ENCODE measurements around the gene ACSM5. TPM values are rescaled to one million over a fixed set of nuclear protein-coding genes. Genes with fewer than 3 reads are reported as not detected.
"Not testable (repeated sequence)": the region's sequence is repeated elsewhere in the genome, so short reads cannot be mapped to it uniquely, and the experiment has no call there.

Gene ACSM5
- total RNA-seq, 1 experiment from 2014 or later = not detected

- not testable (repeated sequence) for DNase-seq; H3K36me3 ChIP-seq (replicated peaks; ENCODE audit: control insufficient read depth, insufficient read depth, low read length); H3K27me3 ChIP-seq (ENCODE audit: control insufficient read depth, insufficient read depth, low read length); H3K4me3 ChIP-seq (ENCODE audit: insufficient read depth, low read depth, low read length)
These were observed 9.8 kb downstream of the ACSM5 start for GRCh38 chr16:20419093-20419492.

GRCh38 chr16:20421748-20422147 is 12.4 kb downstream of the ACSM5 start:
- not testable (repeated sequence) for DNase-seq; H3K36me3 ChIP-seq (replicated peaks; ENCODE audit: control insufficient read depth, insufficient read depth, low read length); H3K4me3 ChIP-seq (ENCODE audit: insufficient read depth, low read depth, low read length); H3K27me3 ChIP-seq (ENCODE audit: control insufficient read depth, insufficient read depth, low read length)

GRCh38 chr16:20423772-20424128 is 14.4 kb downstream of the ACSM5 start:
- not testable (repeated sequence) for DNase-seq; H3K27me3 ChIP-seq (ENCODE audit: control insufficient read depth, insufficient read depth, low read length); H3K4me3 ChIP-seq (ENCODE audit: insufficient read depth, low read depth, low read length); H3K36me3 ChIP-seq (replicated peaks; ENCODE audit: control insufficient read depth, insufficient read depth, low read length)

- Histone ChIP-seq H3K4me3 (ENCODE audit: insufficient read depth, low read depth, low read length) (no peak overlapping the region), H3K36me3 (replicated peaks; ENCODE audit: control insufficient read depth, insufficient read depth, low read length) (no peaks in the 10 kb centered on the region), H3K27me3 (ENCODE audit: control insufficient read depth, insufficient read depth, low read length) (no peaks in the 10 kb centered on the region)
- DNase-seq = no peak
These were observed 15.0 kb downstream of the ACSM5 start for GRCh38 chr16:20424129-20424866.

- not testable (repeated sequence) for H3K36me3 ChIP-seq (replicated peaks; ENCODE audit: control insufficient read depth, insufficient read depth, low read length); H3K4me3 ChIP-seq (ENCODE audit: insufficient read depth, low read depth, low read length); H3K27me3 ChIP-seq (ENCODE audit: control insufficient read depth, insufficient read depth, low read length); DNase-seq
These were observed 18.1 kb downstream of the ACSM5 start for GRCh38 chr16:20427401-20427797.

GRCh38 chr16:20429499-20429898 is 20.2 kb downstream of the ACSM5 start:
- not testable (repeated sequence) for DNase-seq; H3K4me3 ChIP-seq (ENCODE audit: insufficient read depth, low read depth, low read length); H3K27me3 ChIP-seq (ENCODE audit: control insufficient read depth, insufficient read depth, low read length)

GRCh38 chr16:20430480-20430879 is 21.1 kb downstream of the ACSM5 start:
- not testable (repeated sequence) for H3K27me3 ChIP-seq (ENCODE audit: control insufficient read depth, insufficient read depth, low read length); DNase-seq; H3K4me3 ChIP-seq (ENCODE audit: insufficient read depth, low read depth, low read length); H3K36me3 ChIP-seq (replicated peaks; ENCODE audit: control insufficient read depth, insufficient read depth, low read length)

More at GRCh38 chr16:20429499-20429898, 20.2 kb downstream of the ACSM5 start:
- not testable (repeated sequence) for H3K36me3 ChIP-seq (replicated peaks; ENCODE audit: control insufficient read depth, insufficient read depth, low read length)

GRCh38 chr16:20430948-20431347 is 21.6 kb downstream of the ACSM5 start:
- no peaks in the 10 kb centered on the region for H3K27me3 ChIP-seq (ENCODE audit: control insufficient read depth, insufficient read depth, low read length)
- no peak for DNase-seq
- no peaks in the 10 kb centered on the region for H3K36me3 ChIP-seq (replicated peaks; ENCODE audit: control insufficient read depth, insufficient read depth, low read length)
- no peak overlapping the region for H3K4me3 ChIP-seq (ENCODE audit: insufficient read depth, low read depth, low read length)

GRCh38 chr16:20438950-20439349 is 29.6 kb downstream of the ACSM5 start:
- H3K36me3 ChIP-seq (replicated peaks; ENCODE audit: control insufficient read depth, insufficient read depth, low read length); H3K4me3 ChIP-seq (ENCODE audit: insufficient read depth, low read depth, low read length); H3K27me3 ChIP-seq (ENCODE audit: control insufficient read depth, insufficient read depth, low read length); DNase-seq: not testable (repeated sequence)

- not testable (repeated sequence) for DNase-seq; H3K27me3 ChIP-seq (ENCODE audit: control insufficient read depth, insufficient read depth, low read length); H3K36me3 ChIP-seq (replicated peaks; ENCODE audit: control insufficient read depth, insufficient read depth, low read length); H3K4me3 ChIP-seq (ENCODE audit: insufficient read depth, low read depth, low read length)
These were observed 30.5 kb downstream of the ACSM5 start for GRCh38 chr16:20439820-20440231.

GRCh38 chr16:20440731-20441130 is 31.4 kb downstream of the ACSM5 start:
- H3K27me3 ChIP-seq (ENCODE audit: control insufficient read depth, insufficient read depth, low read length); H3K36me3 ChIP-seq (replicated peaks; ENCODE audit: control insufficient read depth, insufficient read depth, low read length); DNase-seq; H3K4me3 ChIP-seq (ENCODE audit: insufficient read depth, low read depth, low read length): not testable (repeated sequence)

- no peak for DNase-seq
- H3K36me3 ChIP-seq (replicated peaks; ENCODE audit: control insufficient read depth, insufficient read depth, low read length) = no peaks in the 10 kb centered on the region
- no peak overlapping the region for H3K4me3 ChIP-seq (ENCODE audit: insufficient read depth, low read depth, low read length)
- no peaks in the 10 kb centered on the region for H3K27me3 ChIP-seq (ENCODE audit: control insufficient read depth, insufficient read depth, low read length)
These were observed 31.9 kb downstream of the ACSM5 start for GRCh38 chr16:20441191-20441590.

GRCh38 chr16:20441859-20442258 is 32.5 kb downstream of the ACSM5 start:
- not testable (repeated sequence) for H3K4me3 ChIP-seq (ENCODE audit: insufficient read depth, low read depth, low read length); H3K36me3 ChIP-seq (replicated peaks; ENCODE audit: control insufficient read depth, insufficient read depth, low read length); DNase-seq; H3K27me3 ChIP-seq (ENCODE audit: control insufficient read depth, insufficient read depth, low read length)

- not testable (repeated sequence) for H3K4me3 ChIP-seq (ENCODE audit: insufficient read depth, low read depth, low read length); H3K27me3 ChIP-seq (ENCODE audit: control insufficient read depth, insufficient read depth, low read length); DNase-seq; H3K36me3 ChIP-seq (replicated peaks; ENCODE audit: control insufficient read depth, insufficient read depth, low read length)
These were observed 37.5 kb downstream of the ACSM5 start for GRCh38 chr16:20446652-20447393.

- not testable (repeated sequence) for H3K4me3 ChIP-seq (ENCODE audit: insufficient read depth, low read depth, low read length); DNase-seq; H3K27me3 ChIP-seq (ENCODE audit: control insufficient read depth, insufficient read depth, low read length); H3K36me3 ChIP-seq (replicated peaks; ENCODE audit: control insufficient read depth, insufficient read depth, low read length)
These were observed 42.0 kb downstream of the ACSM5 start, which contains the start of gene ACSM2A for GRCh38 chr16:20451364-20451763. ACSM2A (plus strand) TSS chr16:20451521; CDS start chr16:20460115, 8,594 bp downstream.
